Muscle layer of colon (tissue), 2 donors: ENCODE data around the gene C1RL.

Experiments
- H3K27ac ChIP-seq: one replicate; pipeline ENCODE4 v1.7.0; 2013; ENCODE audit warnings: low read depth, mild to moderate bottlenecking, low read length, moderate library complexity
- H3K27me3 ChIP-seq, 2 donors: one replicate each; pipeline ENCODE4 v1.7.0; 2013; ENCODE audit warnings: low read length in 2 of 2, mild to moderate bottlenecking in 2 of 2; ENCODE audit not compliant: insufficient read depth in 2 of 2, control insufficient read depth in 1 of 2
- H3K36me3 ChIP-seq: one replicate; pipeline ENCODE4 v1.7.0; 2013; ENCODE audit warnings: mild to moderate bottlenecking, low read length; ENCODE audit not compliant: insufficient read depth
- H3K4me1 ChIP-seq: one replicate; pipeline ENCODE4 v1.7.0; 2013; ENCODE audit warnings: mild to moderate bottlenecking, low read length; ENCODE audit not compliant: insufficient read depth
- H3K4me3 ChIP-seq, 2 donors: one replicate each; pipeline ENCODE4 v1.7.0; 2013; ENCODE audit warnings: low read length in 2 of 2, low read depth in 1 of 2, mild to moderate bottlenecking in 1 of 2, moderate library complexity in 1 of 2
- H3K9ac ChIP-seq: one replicate; pipeline ENCODE4 v1.7.0; 2013; ENCODE audit warnings: low read length
- H3K9me3 ChIP-seq: one replicate; pipeline ENCODE4 v1.7.0; 2013; ENCODE audit warnings: mild to moderate bottlenecking, low read length
- donor health status: abdominal sarcoma.
- donor health status: Adenocarcinoma of cecum.

C1RL gene

GRCh38 chr12:7123806-7124522 is 14.9 kb upstream of the C1RL start:
- Histone ChIP-seq H3K27me3 (no peaks in the 10 kb centered on the region), H3K9ac (no peak overlapping the region), H3K4me1 (peaks cover 7% of the 10 kb centered on the region), H3K4me3 (no peak overlapping the region), H3K36me3 (no peaks in the 10 kb centered on the region), H3K27ac (no peak overlapping the region), H3K9me3 (no peaks in the 10 kb centered on the region)

GRCh38 chr12:7122811-7123769 is 14.1 kb upstream of the C1RL start:
- H3K9me3 ChIP-seq = no peaks in the 10 kb centered on the region
- H3K9ac ChIP-seq = no peak overlapping the region
- H3K4me1 ChIP-seq = peaks cover 6% of the 10 kb centered on the region
- H3K4me3 ChIP-seq = no peak overlapping the region
- H3K36me3 ChIP-seq = no peaks in the 10 kb centered on the region
- H3K27me3 ChIP-seq = no peaks in the 10 kb centered on the region
- no peak overlapping the region for H3K27ac ChIP-seq

GRCh38 chr12:7121324-7121723 is 12.3 kb upstream of the C1RL start:
- no peak overlapping the region for H3K4me3 ChIP-seq
- no peak overlapping the region for H3K27ac ChIP-seq
- no peaks in the 10 kb centered on the region for H3K9me3 ChIP-seq
- no peaks in the 10 kb centered on the region for H3K36me3 ChIP-seq
- H3K4me1 ChIP-seq = peaks cover 6% of the 10 kb centered on the region
- H3K9ac ChIP-seq = no peak overlapping the region
- H3K27me3 ChIP-seq = no peaks in the 10 kb centered on the region

GRCh38 chr12:7120166-7120565 is 11.2 kb upstream of the C1RL start:
- no peaks in the 10 kb centered on the region for H3K27me3 ChIP-seq
- no peaks in the 10 kb centered on the region for H3K36me3 ChIP-seq
- H3K9ac ChIP-seq = no peak overlapping the region
- H3K4me1 ChIP-seq = peaks cover 6% of the 10 kb centered on the region
- H3K9me3 ChIP-seq = no peaks in the 10 kb centered on the region
- no peak overlapping the region for H3K27ac ChIP-seq
- H3K4me3 ChIP-seq = no peak overlapping the region

- Histone ChIP-seq H3K4me3 (no peak overlapping the region), H3K27me3 (no peaks in the 10 kb centered on the region), H3K9ac (no peak overlapping the region), H3K9me3 (no peaks in the 10 kb centered on the region), H3K4me1 (peaks cover 6% of the 10 kb centered on the region), H3K27ac (no peak overlapping the region), H3K36me3 (no peaks in the 10 kb centered on the region)
These were observed 9.9 kb upstream of the C1RL start for GRCh38 chr12:7118881-7119280.

GRCh38 chr12:7117670-7118069 is 8.7 kb upstream of the C1RL start:
- Histone ChIP-seq H3K4me1 (peaks cover 6% of the 10 kb centered on the region), H3K27ac (no peak overlapping the region), H3K4me3 (no peak overlapping the region), H3K27me3 (no peaks in the 10 kb centered on the region), H3K9me3 (no peaks in the 10 kb centered on the region), H3K36me3 (no peaks in the 10 kb centered on the region), H3K9ac (no peak overlapping the region)

GRCh38 chr12:7116916-7117315 is 7.9 kb upstream of the C1RL start:
- Histone ChIP-seq H3K9me3 (no peaks in the 10 kb centered on the region), H3K4me1 (peaks cover 5% of the 10 kb centered on the region), H3K27ac (no peak overlapping the region), H3K9ac (no peak overlapping the region), H3K36me3 (no peaks in the 10 kb centered on the region), H3K4me3 (no peak overlapping the region), H3K27me3 (no peaks in the 10 kb centered on the region)

GRCh38 chr12:7116196-7116595 is 7.2 kb upstream of the C1RL start:
- Histone ChIP-seq H3K4me3 (no peak overlapping the region), H3K9ac (no peak overlapping the region), H3K27me3 (no peaks in the 10 kb centered on the region), H3K4me1 (peaks cover 5% of the 10 kb centered on the region), H3K9me3 (no peaks in the 10 kb centered on the region), H3K36me3 (no peaks in the 10 kb centered on the region), H3K27ac (no peak overlapping the region)

- no peak overlapping the region for H3K27ac ChIP-seq
- no peaks in the 10 kb centered on the region for H3K27me3 ChIP-seq
- no peak overlapping the region for H3K4me3 ChIP-seq
- H3K9ac ChIP-seq = no peak overlapping the region
- H3K4me1 ChIP-seq = peaks cover 5% of the 10 kb centered on the region
- H3K9me3 ChIP-seq = no peaks in the 10 kb centered on the region
- H3K36me3 ChIP-seq = no peaks in the 10 kb centered on the region
These were observed 5.8 kb upstream of the C1RL start for GRCh38 chr12:7114851-7115250.

- no peaks in the 10 kb centered on the region for H3K36me3 ChIP-seq
- H3K4me3 ChIP-seq = no peak overlapping the region
- H3K27ac ChIP-seq = no peak overlapping the region
- H3K27me3 ChIP-seq = no peaks in the 10 kb centered on the region
- H3K4me1 ChIP-seq = peaks cover 10% of the 10 kb centered on the region
- no peak overlapping the region for H3K9ac ChIP-seq
- H3K9me3 ChIP-seq = no peaks in the 10 kb centered on the region
These were observed 5.0 kb upstream of the C1RL start for GRCh38 chr12:7114008-7114407.

- H3K9ac ChIP-seq = no peak overlapping the region
- no peak overlapping the region for H3K27ac ChIP-seq
- no peak overlapping the region for H3K4me3 ChIP-seq
- no peaks in the 10 kb centered on the region for H3K36me3 ChIP-seq
- peaks cover 10% of the 10 kb centered on the region for H3K4me1 ChIP-seq
- H3K9me3 ChIP-seq = no peaks in the 10 kb centered on the region
- no peaks in the 10 kb centered on the region for H3K27me3 ChIP-seq
These were observed 4.4 kb upstream of the C1RL start for GRCh38 chr12:7113389-7113871.
